H54 (cell line): ENCODE measurements around the gene RDH14.

Experiments used
- DNase-seq: peaks from one replicate; pipeline ENCODE4 v3.0.0; 2011; ENCODE audit warnings: low spot score, mixed read lengths; ENCODE audit not compliant: insufficient read length
- FAIRE-seq: peaks from 3 replicates; lab custom pipeline; 2011; peaks lifted over from hg19 to GRCh38; lab: Jason Lieb, UNC
- POLR2A ChIP-seq: IDR thresholded peaks from 2 replicates; pipeline ENCODE4 v1.6.1; 2011; ENCODE audit warnings: low read depth, mild to moderate bottlenecking, low read length

RDH14 gene

DNA sequence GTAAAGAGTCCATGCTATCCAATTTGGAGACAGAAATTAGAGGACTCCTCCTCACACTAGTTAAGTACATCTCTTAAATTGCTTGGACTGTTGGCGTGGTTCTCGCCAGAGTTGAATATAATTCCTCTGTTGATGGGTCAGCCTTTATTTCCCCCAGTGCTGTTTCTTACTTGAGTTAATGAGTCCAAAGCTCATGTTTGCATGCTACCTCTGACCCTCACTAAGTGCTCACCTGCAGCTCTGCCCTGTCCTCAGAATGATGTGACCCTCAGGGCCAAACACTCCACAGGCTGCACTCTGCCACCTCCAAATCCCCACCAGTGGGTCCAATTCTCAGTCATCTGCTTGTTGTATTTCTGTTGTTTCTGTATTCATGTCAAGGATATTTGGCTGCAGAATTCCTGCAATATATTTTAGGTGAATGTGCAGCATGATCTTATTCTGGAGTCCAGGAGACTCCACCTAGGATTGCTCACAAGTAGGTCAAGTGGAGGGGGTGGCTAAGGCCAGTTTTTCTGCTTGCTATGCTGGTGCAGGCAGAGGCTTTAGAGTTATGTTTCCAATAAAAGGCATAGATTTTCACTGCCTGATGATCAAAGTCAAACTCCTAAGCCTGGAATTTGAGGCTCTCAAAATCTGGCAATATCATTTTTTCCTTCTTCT lies 37.8 kb downstream of the RDH14 start:
- no peak for DNase-seq
- FAIRE-seq: no peak
- TF ChIP-seq POLR2A: no peak

- FAIRE-seq: no peak
- DNase-seq: peak; percentile 52
- no peak for TF ChIP-seq POLR2A
These were observed 39.7 kb downstream of the RDH14 start for GRCh38 chr2:18520451-18521425.

DNA sequence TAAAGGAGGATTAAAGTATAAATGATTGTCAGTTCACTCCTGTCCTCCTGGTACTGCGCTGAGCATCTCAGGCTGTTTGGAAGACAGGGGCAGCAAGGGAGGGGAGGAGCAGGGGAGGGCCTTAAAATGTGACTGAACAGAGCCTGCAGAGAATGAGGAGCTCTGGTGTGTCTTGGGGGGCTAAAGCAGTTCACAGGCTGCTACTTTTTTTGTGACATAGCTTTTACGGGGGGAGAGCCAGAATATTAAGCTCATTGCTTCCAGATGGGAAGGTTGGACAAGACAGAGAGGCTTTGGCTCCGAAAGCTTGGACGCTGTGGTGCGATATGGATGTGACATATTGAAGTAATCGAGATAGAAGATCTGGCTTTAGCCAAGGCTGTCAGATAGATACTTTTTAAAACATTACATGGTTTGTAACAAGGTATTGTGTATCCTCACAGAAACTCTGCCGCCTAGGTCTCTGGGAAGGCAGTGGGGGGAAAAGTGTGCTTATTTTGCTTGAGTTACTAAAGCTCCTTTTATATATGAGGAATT lies 40.5 kb downstream of the RDH14 start:
- no peak for TF ChIP-seq POLR2A
- FAIRE-seq (no peak), DNase-seq (no peak)

GRCh38 chr2:18518116-18519111 lies 42.0 kb downstream of the RDH14 start:
- TF ChIP-seq POLR2A: no peak
- no peak for FAIRE-seq
- DNase-seq: no peak

- no peak for FAIRE-seq
- TF ChIP-seq POLR2A: no peak
- DNase-seq: no peak
These were observed 43.1 kb downstream of the RDH14 start for GRCh38 chr2:18517386-18517785.

- DNase-seq (no peak), FAIRE-seq (no peak)
- TF ChIP-seq POLR2A: no peak
These were observed 44.3 kb downstream of the RDH14 start for GRCh38 chr2:18516112-18516511.

DNA sequence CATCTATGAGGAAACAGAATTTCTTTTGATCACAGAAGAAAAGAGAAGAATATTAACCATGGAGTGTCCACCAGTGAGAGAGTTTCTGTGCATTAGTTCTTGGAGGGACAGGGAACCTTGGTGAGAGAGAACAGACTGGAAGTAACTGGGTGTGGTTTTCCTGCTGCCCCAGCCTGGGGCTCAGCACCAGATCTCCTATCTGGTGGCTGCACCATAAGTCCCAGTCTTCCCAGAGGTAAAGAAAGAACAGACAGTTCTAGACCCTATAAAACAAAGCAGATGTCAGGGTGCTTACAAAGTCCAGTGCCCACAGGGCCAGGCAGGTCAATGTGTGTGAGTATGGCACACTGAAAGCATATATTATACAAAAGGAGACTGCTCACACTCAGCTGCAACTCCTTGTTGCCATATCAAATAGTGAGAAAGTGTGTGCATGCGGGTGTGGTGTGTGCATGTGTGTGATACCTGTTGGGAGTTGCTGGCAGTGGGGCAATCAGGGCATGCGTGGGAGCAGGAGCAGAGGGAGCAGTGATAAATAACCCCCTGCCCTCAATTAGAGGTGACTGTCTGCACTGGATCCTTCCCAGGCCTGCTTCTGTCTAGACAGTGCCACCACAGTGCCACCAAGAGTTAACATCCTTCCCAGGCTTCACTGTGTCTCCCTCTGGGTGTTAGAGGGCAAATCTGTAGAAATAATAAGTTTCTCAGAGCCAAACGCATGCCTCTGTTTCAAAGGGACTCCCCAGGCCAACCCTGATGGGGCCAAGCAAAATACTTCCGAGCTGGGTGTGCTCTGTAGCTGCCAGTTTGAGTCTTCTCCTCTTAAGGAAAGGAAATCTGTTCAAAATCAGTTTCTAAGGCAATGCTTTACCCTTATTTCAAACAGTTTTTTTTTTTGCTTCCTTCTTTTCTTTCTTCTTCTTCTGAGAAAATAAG lies 45.7 kb downstream of the RDH14 start:
- no peak for DNase-seq
- FAIRE-seq: no peak
- TF ChIP-seq POLR2A: no peak

DNA sequence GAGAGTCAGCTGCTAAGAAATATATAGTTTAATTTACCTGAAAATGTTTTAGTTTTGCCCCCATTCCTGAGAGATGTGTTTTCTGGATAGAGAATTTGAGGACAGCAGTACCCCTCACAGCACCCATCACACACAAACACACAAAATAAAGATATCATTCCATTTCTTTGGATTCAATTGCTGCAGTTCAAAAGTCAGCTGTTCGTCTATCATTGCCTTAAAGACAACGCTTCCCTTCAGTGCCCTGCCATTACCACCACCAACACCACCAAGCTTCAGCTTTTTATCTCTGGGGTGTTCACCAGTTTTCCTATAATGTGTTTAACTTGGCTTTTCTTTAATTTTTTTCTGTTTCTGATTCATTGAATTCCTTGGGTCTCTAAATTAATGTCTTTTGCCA lies 49.7 kb downstream of the RDH14 start:
- no peak for DNase-seq
- TF ChIP-seq POLR2A: no peak
- FAIRE-seq: no peak

DNA sequence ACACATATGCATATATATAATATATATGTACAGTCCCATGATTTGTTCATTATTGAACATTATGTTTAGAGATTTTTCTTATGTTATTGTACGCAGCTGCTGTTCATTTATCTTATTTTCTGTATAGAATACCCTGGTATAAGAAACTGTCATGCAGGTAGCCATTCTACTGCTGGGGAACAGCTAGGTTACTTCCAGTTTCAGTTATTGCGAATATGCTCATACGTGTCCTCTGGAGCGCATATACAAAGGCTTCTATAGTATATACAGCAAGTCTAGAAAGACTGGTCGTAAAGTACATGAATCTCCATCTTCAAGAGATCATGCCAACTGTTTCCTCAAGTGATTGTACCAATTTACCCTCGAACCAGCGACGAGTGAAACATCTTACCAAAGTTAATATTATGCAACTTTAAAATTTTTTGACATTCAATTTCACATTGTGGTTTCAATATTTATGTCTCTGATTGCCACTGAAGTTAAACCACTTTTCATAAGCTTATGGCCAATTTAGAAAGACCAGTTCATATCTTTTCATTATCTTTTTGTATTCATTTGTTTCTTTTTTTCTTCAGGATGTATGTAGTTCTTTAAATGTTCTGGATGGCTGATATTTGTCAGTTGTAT lies 53.5 kb downstream of the RDH14 start:
- no peak for TF ChIP-seq POLR2A
- DNase-seq (no peak), FAIRE-seq (no peak)

DNA sequence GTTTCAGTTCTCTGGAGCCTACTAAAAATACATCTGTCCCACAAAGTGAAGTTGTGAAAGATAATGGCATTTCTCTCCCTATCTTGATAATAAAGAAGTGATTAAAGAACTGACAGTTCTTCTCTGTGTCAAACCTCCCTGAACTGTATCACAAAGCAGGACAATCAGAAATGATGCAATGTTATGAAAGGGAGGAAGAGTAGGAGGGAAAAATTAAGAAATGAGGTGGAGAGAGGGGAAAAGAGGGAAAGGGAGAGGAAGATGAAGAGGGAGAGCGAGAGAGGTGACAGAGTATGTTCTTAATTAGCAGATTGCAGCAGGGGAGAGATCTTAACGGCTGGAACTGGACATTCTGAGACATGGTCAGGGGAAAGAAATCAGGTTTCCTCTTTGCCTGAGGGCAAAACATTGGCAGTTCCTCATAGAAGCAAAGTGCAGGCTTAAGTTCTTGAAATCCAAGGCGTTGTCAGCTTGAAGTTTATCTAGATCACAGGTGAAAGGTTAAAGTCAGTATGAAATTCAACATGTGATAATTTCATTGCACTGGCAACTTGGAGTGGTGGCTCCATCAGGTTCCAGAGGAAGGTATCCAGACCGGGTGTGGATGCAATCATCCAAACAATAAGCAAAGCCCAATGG lies 54.6 kb downstream of the RDH14 start:
- DNase-seq: no peak
- FAIRE-seq: no peak
- TF ChIP-seq POLR2A: no peak
